ENCODE data around the gene SLC39A11. TPM values are rescaled to one million over a fixed set of nuclear protein-coding genes. Genes with fewer than 3 reads are reported as not detected.

The SLC39A11 gene
- total RNA-seq, 1 donor from 2014 or later = 4.9 TPM

DNA sequence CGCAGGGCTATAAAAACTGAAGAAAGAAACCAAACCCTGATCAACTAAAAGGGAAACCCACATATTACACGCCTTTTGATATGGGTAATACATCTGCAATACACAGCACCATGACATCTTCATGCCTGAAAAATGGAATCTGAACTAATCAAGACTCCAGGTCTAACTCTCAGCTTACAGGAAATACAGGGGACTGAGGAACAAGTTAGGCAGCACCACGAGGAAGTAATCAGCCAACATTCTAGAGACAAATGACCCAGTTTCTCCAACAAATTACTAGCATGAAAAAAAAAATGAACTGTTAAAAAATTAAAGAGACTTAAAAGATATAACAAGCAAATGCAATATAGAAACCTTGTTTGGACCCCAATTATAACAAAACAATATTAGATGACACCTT is 9.1 kb downstream of the SLC39A11 start:
- H3K4me3 ChIP-seq = no peak overlapping the region
- peaks cover 19 to 22% of the 10 kb centered on the region in 2 donors for H3K36me3 ChIP-seq
- H3K27ac ChIP-seq = no peak overlapping the region
- intact Hi-C loops (cut with DNase I) = no loop called here
- no peak for DNase-seq (ENCODE audit: low spot score in 2 of 2)
- H3K4me1 ChIP-seq = no peaks in the 10 kb centered on the region
- H3K27me3 ChIP-seq = no peaks in the 10 kb centered on the region
- no peak for TF ChIP-seq CTCF (IDR thresholded peaks at IDR 0.05)
- H3K9me3 ChIP-seq = no peaks in the 10 kb centered on the region

GRCh38 chr17:73074566-73074965 is 17.9 kb downstream of the SLC39A11 start:
- Histone ChIP-seq H3K4me1 (no peaks in the 10 kb centered on the region), H3K36me3 (peaks cover 0 to 5% of the 10 kb centered on the region in 2 donors), H3K27me3 (no peaks in the 10 kb centered on the region), H3K9me3 (no peaks in the 10 kb centered on the region), H3K4me3 (no peak overlapping the region), H3K27ac (no peak overlapping the region)
- TF ChIP-seq CTCF (IDR thresholded peaks at IDR 0.05) = no peak
- intact Hi-C loops (cut with DNase I) = no loop called here
- no peak for DNase-seq (ENCODE audit: low spot score in 2 of 2)

- Histone ChIP-seq H3K9me3 (no peaks in the 10 kb centered on the region), H3K27ac (no peak overlapping the region), H3K4me3 (no peak overlapping the region), H3K4me1 (no peaks in the 10 kb centered on the region), H3K36me3 (peaks cover 0 to 5% of the 10 kb centered on the region in 2 donors), H3K27me3 (no peaks in the 10 kb centered on the region)
- intact Hi-C loops (cut with DNase I) = no loop called here
- TF ChIP-seq CTCF (IDR thresholded peaks at IDR 0.05) = no peak
- DNase-seq (ENCODE audit: low spot score in 2 of 2) = no peak
Observed at GRCh38 chr17:73072219-73072962, 20.1 kb downstream of the SLC39A11 start.

- no peak for TF ChIP-seq CTCF (IDR thresholded peaks at IDR 0.05)
- H3K4me3 ChIP-seq = no peak overlapping the region
- no peaks in the 10 kb centered on the region for H3K36me3 ChIP-seq
- DNase-seq (ENCODE audit: low spot score in 2 of 2) = no peak
- no peaks in the 10 kb centered on the region for H3K27me3 ChIP-seq
- intact Hi-C loops (cut with DNase I) = no loop called here
- no peaks in the 10 kb centered on the region for H3K4me1 ChIP-seq
- H3K27ac ChIP-seq = no peak overlapping the region
- H3K9me3 ChIP-seq = no peaks in the 10 kb centered on the region
Observed at GRCh38 chr17:73071066-73071999, 21.2 kb downstream of the SLC39A11 start.

GRCh38 chr17:73069841-73070240 is 22.6 kb downstream of the SLC39A11 start:
- Histone ChIP-seq H3K36me3 (no peaks in the 10 kb centered on the region), H3K4me3 (no peak overlapping the region), H3K9me3 (no peaks in the 10 kb centered on the region), H3K4me1 (no peaks in the 10 kb centered on the region), H3K27ac (no peak overlapping the region), H3K27me3 (no peaks in the 10 kb centered on the region)
- TF ChIP-seq CTCF (IDR thresholded peaks at IDR 0.05) = no peak
- intact Hi-C loops (cut with DNase I) = no loop called here
- DNase-seq (ENCODE audit: low spot score in 2 of 2) = no peak
